ENCODE results near the gene APBA2.
"Not testable (repeated sequence)": the region's sequence is repeated elsewhere in the genome, so short reads cannot be mapped to it uniquely, and the experiment has no call there.

APBA2 gene

DNA sequence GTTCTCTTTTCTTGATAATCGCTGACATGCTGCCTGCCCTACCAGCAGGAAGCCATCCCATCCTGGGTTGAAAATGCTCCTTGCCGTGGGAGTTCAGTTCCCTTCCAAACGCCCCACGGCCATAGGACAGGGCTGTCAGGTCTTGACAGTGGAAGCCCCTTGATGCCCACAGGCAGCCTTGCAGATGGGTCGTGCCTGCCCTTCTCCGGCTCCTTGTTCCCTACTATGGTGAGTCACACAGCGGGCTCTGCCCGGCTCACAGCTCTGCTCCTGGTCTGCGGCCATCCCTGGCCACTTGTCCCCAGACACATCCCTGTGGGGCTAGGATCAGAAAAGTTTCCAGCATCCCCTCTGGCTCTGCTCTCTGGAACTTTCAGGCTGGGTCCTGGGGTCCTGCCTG lies 6.2 kb upstream of the APBA2 start:
- no peak for DNase-seq

GRCh38 chr15:28880680-28881079 lies 5.1 kb upstream of the APBA2 start:
- DNase-seq: no peak

DNA sequence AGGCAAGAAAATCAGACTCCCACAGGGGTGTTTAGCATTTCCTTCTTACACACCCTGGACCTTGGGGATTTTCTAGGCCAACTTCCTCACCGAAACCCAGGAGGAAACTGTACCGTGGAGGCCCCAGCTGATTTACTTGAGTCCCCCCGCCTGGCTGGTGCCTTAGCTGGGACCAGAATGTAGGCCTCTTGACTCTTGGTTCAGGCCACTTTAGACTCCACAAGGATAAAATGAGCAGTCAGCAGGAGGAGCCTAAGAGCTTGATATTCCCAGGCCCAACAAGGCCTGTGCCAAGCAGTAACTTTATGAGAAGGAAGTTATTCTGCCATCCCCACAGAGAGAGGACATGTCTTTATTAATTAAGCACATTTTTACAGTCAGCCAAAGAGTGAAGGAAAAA lies 4.6 kb upstream of the APBA2 start:
- no peak for DNase-seq

DNA sequence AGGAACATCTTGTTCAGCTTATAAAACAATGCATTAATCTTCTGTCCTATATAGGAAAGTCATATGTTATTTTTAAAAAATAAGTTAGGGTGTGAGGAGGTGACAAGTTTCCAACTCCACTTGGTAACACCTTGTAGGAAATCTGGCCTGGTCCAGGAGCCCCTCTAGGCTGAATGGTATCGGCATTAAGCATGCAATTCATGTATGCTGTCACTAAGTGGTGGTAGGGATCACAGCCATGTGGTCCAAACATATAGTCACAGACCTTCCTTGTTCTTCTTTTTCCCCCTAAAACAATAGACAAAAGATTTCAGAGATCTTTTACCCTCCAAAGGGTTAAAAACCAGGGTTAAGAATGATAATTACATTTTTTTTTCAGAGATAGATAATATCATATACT lies 4.2 kb upstream of the APBA2 start:
- DNase-seq: no peak

DNA sequence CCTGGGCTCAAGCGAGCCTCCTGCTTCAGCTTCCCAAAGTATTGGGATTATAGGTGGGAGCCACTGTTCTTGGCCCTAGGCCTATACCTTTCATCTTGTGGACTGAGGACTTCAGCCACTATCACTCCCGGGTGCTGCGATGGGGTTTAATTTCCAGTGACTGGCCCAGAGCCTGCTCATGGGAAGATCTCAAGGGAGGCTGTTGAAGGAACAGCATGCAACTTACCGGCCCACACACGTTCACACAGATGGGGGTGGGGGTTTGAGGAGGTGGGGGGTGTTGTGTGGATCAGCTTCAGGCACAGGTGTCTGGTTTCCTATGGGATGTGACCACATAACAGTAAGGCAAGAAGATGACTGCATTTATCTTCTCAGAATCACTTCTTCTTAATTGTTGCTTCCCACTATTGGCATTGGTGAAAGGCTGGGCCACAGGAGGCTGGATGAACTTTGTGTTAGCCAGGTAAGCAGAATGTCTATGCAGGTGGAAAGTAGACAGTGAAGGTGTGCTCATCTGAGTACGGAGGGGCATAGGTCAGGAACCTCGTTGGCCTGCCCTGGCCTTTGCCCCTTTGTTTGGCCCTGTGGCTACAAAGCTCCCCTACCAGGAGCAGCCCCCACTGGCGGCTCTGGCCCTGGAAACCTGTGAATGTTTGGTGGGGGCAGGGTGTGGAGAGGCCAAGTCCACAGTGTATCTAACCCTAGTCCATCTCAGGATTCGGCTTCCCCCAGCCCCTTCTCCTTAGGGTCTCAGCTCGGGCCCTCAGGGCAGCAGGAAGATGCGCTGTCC lies 1.4 kb upstream of the APBA2 start:
- no peak for DNase-seq

DNA sequence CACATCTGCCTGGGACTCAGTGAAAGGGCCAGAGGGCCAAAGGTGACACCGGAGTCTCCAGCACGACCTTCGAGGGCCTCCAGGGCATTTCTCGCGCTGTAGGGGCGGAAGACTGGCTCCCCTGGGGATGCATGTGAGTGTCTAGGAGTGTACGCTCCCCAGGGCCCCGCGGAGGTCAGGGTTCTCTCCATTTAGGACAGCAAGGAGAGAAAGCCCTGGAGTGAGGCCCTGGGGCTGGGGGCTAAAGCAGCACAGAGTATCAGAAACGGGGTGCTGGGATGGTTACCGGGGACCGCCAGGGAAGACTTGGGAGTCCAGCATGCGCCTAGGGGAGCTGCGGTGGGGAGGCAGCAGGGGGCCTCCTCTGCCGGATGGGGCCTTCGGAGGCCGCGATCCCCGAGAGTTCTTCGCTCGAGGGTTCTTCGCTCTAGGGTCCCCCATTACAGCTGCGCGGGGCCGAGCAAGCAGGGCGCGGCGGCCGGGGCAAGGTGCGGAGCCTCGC lies 595 bp upstream of the APBA2 start:
- DNase-seq: no peak

- DNase-seq: no peak
Measured at GRCh38 chr15:28886431-28887338, 911 bp downstream of the APBA2 start.

- no peak for DNase-seq
Measured at GRCh38 chr15:28887339-28888174, 1.8 kb downstream of the APBA2 start.

GRCh38 chr15:28888302-28888894 lies 2.6 kb downstream of the APBA2 start:
- DNase-seq: no peak

- DNase-seq: no peak
Measured at GRCh38 chr15:28888900-28889299, 3.1 kb downstream of the APBA2 start.

- peak; percentile 14 for DNase-seq
Measured at GRCh38 chr15:28889346-28889745, 3.6 kb downstream of the APBA2 start.

- DNase-seq: not testable (repeated sequence)
Measured at GRCh38 chr15:28889871-28890270, 4.1 kb downstream of the APBA2 start.

- not testable (repeated sequence) for DNase-seq
Measured at GRCh38 chr15:28890291-28890690, 4.5 kb downstream of the APBA2 start.

DNA sequence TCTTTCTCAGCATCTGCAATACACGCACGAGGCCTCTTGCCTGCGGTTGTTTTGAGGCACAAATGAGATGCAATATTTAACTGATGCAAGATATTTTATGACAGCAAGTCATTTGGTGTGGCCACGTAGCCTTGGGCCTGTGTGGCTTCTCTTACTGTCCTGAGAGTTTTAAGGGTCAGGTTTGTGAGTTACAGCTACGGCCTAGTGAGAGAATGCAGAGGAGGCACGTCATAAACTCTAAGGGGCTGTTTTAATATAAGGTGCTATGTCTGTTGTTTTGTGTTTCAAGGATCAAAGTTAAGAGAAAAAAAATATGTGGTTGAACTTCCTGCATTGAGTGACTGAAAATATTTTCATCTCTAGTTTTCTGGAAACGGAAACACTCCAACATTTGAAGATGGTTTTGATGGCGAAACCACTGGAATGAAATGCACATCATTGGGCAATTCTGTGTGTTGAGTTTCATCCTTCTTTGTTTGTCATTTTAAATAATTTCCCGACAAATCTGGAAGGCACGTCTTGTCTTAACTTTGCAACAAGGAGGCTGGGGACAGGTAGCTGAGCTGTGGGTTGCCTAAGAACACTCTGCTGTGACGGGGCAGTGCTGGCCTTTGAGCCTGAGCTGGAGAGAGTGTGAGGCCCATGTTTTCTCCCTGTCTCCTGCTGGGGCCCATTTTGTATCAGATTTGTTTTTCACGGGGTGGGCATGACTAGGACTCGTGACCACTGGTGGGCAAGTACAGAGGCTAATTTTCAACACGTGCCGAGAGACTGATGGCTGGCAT lies 5.1 kb downstream of the APBA2 start:
- DNase-seq: no peak

GRCh38 chr15:28891588-28891987 lies 5.8 kb downstream of the APBA2 start:
- no peak for DNase-seq

- DNase-seq: peak; percentile 84
Measured at GRCh38 chr15:28892789-28893610, 7.2 kb downstream of the APBA2 start.

DNA sequence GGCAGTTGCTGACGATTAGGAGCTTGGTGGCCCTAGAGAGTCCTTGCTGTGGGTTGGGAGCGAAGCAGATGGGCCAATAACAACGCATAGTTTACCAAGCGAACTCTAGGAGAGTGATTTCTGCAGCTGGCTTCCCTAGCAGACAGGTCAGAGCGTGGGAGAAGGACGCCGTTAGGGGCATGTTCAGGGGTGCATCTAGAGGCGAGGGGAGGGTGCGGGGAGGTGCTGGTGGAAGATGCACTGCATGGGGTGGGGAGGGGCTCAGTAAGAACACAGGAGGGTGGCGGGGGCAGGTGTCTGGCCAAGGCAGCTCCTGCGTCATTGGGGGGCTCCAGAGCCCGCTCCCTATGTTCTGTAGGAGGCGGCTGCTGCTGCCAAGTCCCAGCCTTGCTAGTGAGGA lies 8.9 kb downstream of the APBA2 start:
- no peak for DNase-seq

GRCh38 chr15:28895146-28895545 lies 9.4 kb downstream of the APBA2 start:
- DNase-seq: no peak

DNA sequence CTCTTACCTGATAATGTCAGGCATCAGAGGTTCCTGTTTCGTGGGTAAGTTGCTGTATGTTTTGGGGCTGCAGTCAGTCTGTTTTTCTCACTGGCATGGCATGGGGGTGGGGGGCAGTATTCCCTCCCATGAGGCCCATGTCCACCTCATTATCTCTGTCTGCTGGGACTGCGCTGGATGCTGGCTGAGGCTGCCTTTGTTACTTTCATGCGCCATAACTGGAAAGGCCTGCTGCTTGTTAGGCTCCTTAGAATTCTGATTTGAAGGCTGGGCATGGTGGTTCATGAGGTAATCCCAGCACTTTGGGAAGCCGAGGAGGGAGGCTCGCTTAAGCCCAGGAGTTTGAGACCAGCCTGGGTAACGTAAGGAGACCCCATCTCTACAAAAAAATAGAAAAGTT lies 9.8 kb downstream of the APBA2 start:
- DNase-seq: no peak

- DNase-seq: no peak
Measured at GRCh38 chr15:28896951-28897350, 11.2 kb downstream of the APBA2 start.
